Ovary (tissue), 3 donors: ENCODE results near the gene ZMYND15.

Experiments
- CTCF ChIP-seq, 3 donors: fragments of 450-650 bp in 2 of 3; fragments of 200-600 bp in 1 of 3; IDR thresholded peaks; one replicate each; pipeline versions ENCODE4 v1.5.1 to v1.8.0; 2016 to 2022; ENCODE audit warnings: antibody characterized with exemption in 3 of 3, mild to moderate bottlenecking in 1 of 3
- POLR2A ChIP-seq: fragments of 450-650 bp; IDR thresholded peaks from one replicate; pipeline ENCODE4 v1.6.1; 2017; ENCODE audit warnings: antibody characterized with exemption, mild to moderate bottlenecking, moderate library complexity
- donor health status: DM: no; HTN: no; CAD: no.

- TF ChIP-seq POLR2A, result no peak
- TF ChIP-seq CTCF (IDR thresholded peaks at IDR 0.05), result no peak
These were observed 1.9 kb downstream of the ZMYND15 start for GRCh38 chr17:4741544-4741943.
